Spleen (tissue), 11 donors: ENCODE data around the gene ZFAND4. TPM values are rescaled to one million over a fixed set of nuclear protein-coding genes. Genes with fewer than 3 reads are reported as not detected.

ENCODE experiments used
- DNase-seq: peaks from one replicate; pipeline ENCODE4 v3.0.0-alpha.2; 2020
- H3K27ac ChIP-seq, 8 donors: fragments of 200-600 bp; sonication (generic) in 7 of 8; 1 replicate in 4 of 8; 2 replicates in 4 of 8; pipeline versions ENCODE4 v1.5.0 to v1.8.0; 2016 to 2021; ENCODE audit warnings: inconsistent platforms in 4 of 8, mild to moderate bottlenecking in 4 of 8, moderate library complexity in 1 of 8
- H3K27me3 ChIP-seq, 7 donors: fragments of 200-600 bp; sonication (generic) in 6 of 7; replicated peaks in 1 of 7; 1 replicate in 4 of 7; 2 replicates in 3 of 7; pipeline versions ENCODE4 v1.5.0 to v1.8.0; 2016 to 2021; ENCODE audit warnings: inconsistent platforms in 3 of 7, mild to moderate bottlenecking in 1 of 7
- H3K36me3 ChIP-seq, 6 donors: fragments of 200-600 bp; sonication (generic) in 5 of 6; 1 replicate in 4 of 6; 2 replicates in 2 of 6; pipeline versions ENCODE4 v1.5.0 to v1.8.0; 2016 to 2021; ENCODE audit warnings: inconsistent platforms in 2 of 6
- H3K4me1 ChIP-seq, 6 donors: fragments of 200-600 bp; sonication (generic) in 5 of 6; 1 replicate in 3 of 6; 2 replicates in 3 of 6; pipeline versions ENCODE4 v1.5.0 to v1.8.0; 2016 to 2021; ENCODE audit warnings: inconsistent platforms in 3 of 6
- H3K4me3 ChIP-seq, 8 donors: fragments of 200-600 bp; sonication (generic) in 7 of 8; 1 replicate in 4 of 8; 2 replicates in 4 of 8; pipeline versions ENCODE4 v1.5.0 to v1.8.0; 2016 to 2021; ENCODE audit warnings: inconsistent platforms in 4 of 8, mild to moderate bottlenecking in 4 of 8, moderate library complexity in 2 of 8
- H3K9me3 ChIP-seq, 8 donors: fragments of 200-600 bp; sonication (generic) in 7 of 8; 1 replicate in 4 of 8; 2 replicates in 4 of 8; pipeline versions ENCODE4 v1.5.0 to v1.8.0; 2016 to 2021; ENCODE audit warnings: inconsistent platforms in 4 of 8
- POLR2A ChIP-seq, 3 donors: fragments of 450-650 bp; IDR thresholded peaks; one replicate each; pipeline ENCODE4 v1.5.1; 2017; ENCODE audit warnings: antibody characterized with exemption in 3 of 3, mild to moderate bottlenecking in 1 of 3
- POLR2AphosphoS5 ChIP-seq, 3 donors: sonication (generic); formaldehyde crosslinking; IDR thresholded peaks; one replicate each; pipeline ENCODE4 v1.5.1; 2017; ENCODE audit warnings: antibody characterized with exemption in 3 of 3
- WGBS, 5 donors: extraction: QIAGEN DNeasy Blood & Tissue Kit in 3 of 5; methylation state at CpG; one replicate each; pipeline versions ENCODE4 v1.1.5 to v1.1.7; 2013 to 2018; 5-methylcytosine and 5-hydroxymethylcytosine counted together
- intact Hi-C: fragments of 100-400 bp; cut with DNase I; formaldehyde crosslinking; loops from one replicate; pipeline ENCODE4 v1.15.0; 2023; ENCODE audit warnings: low total_unique reads
- polyA plus RNA-seq, 3 donors: library from polyadenylated mRNA; stranded (reverse); fragments of 200-250 nt; gene quantifications; one replicate each; pipeline ENCODE4 v1.2.1, GENCODE V29; 2013
- total RNA-seq, 7 donors: library from RNA; depleted of rRNA in 3 of 7; stranded (reverse); fragments of >200 nt in 3 of 7; fragmentation: NEBNext Ultra II Directional in 4 of 7; extraction: Animal tissue kit (Norgen Biotek cat#: 25700) in 4 of 7; gene quantifications; one replicate each; pipeline versions ENCODE4 v1.1.0 to v1.2.1, GENCODE V29; 2016 to 2021
- TF ChIP-seq, protein P1 (sequence below), 11 experiments: fragments of 200-600 bp in 7 of 11; fragments of 450-650 bp in 4 of 11; sonication (generic) in 4 of 11; IDR thresholded peaks in 8 of 11; conservative IDR thresholded peaks in 3 of 11; 1 replicate in 7 of 11; 2 replicates in 4 of 11; pipeline versions ENCODE4 v1.4.0 to v1.8.0; 2016 to 2021; ENCODE audit warnings: antibody characterized with exemption in 11 of 11, inconsistent platforms in 4 of 11, mild to moderate bottlenecking in 1 of 11
- donor health status: healthy with polysubstance abuse.
- donor health status: DM: no; HTN: no; CAD: no; lungs with moderate emphysema.
- donor health status: DM: no; HTN: no; CAD: no.
- donor health status: Bipolar disorder and iron deficiency.
- donor health status: healthy.
- donor health status: DM: no; HTN: no; CAD: no.
- donor health status: DM: yes; HTN: yes; CAD: no.

Gene ZFAND4
- total and polyA plus RNA-seq, 10 donors = 3.6 to 27.7 (median 18.4) TPM

DNA sequence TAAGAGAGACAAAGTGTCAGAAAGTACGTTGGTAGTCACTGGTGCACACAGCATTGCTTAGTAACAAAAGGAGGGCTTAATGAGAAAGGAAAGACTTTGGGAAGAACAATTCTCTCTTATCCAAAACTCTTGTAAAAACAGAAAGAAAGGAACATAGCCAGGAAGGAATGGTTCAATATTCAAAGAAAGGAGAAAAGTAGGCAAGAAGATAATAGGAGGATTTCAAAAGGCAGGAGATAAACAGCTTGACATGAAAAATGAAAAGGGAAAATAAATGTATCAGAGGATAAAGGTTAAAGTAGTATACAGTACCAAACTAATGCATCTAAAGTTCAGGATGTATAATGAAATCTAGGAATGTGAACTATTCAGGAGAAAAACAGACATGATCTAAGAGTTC is 20.1 kb downstream of the ZFAND4 start:
- peaks cover 0 to 15% (median 0%) of the 10 kb centered on the region in 6 donors for H3K4me1 ChIP-seq
- no peaks in the 10 kb centered on the region for H3K27me3 ChIP-seq
- H3K36me3 ChIP-seq = peaks cover 0 to 50% (median 18%) of the 10 kb centered on the region in 6 donors
- no peak for DNase-seq
- intact Hi-C loops = no loop called here
- no peak overlapping the region for H3K27ac ChIP-seq
- TF ChIP-seq POLR2A (IDR thresholded peaks at IDR 0.05) = no peak
- TF ChIP-seq POLR2AphosphoS5 (IDR thresholded peaks at IDR 0.05) = no peak
- TF ChIP-seq, protein P1, sequence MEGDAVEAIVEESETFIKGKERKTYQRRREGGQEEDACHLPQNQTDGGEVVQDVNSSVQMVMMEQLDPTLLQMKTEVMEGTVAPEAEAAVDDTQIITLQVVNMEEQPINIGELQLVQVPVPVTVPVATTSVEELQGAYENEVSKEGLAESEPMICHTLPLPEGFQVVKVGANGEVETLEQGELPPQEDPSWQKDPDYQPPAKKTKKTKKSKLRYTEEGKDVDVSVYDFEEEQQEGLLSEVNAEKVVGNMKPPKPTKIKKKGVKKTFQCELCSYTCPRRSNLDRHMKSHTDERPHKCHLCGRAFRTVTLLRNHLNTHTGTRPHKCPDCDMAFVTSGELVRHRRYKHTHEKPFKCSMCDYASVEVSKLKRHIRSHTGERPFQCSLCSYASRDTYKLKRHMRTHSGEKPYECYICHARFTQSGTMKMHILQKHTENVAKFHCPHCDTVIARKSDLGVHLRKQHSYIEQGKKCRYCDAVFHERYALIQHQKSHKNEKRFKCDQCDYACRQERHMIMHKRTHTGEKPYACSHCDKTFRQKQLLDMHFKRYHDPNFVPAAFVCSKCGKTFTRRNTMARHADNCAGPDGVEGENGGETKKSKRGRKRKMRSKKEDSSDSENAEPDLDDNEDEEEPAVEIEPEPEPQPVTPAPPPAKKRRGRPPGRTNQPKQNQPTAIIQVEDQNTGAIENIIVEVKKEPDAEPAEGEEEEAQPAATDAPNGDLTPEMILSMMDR (IDR thresholded peaks at IDR 0.05 in 8 of 11, conservative IDR thresholded peaks at IDR 0.05 in 3 of 11) = no peak
- WGBS, 5 donors = 83 to 93% (median 89%) methylated on average over 1 of the region's 1 CpG
- H3K4me3 ChIP-seq = no peak overlapping the region
- H3K9me3 ChIP-seq = peaks cover 0 to 6% (median 0%) of the 10 kb centered on the region in 8 donors

DNA sequence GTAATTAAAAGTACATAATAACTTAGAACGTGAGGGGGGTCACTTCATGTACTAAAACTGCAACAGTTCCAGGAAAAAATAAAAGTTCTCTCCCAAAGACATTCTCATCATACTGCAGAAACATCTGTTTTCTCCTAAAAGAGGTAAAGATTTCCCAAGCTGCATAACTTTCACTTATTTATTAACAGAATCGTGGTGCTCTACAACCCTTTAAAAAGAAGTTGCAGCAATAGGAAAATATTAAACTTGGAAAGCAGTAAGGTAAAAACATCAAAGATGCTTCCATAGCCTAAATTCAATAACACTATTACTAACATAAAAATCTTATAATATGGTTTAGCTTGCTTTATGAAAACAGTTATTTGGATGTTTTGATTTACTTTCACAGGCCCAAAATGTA is 23.3 kb downstream of the ZFAND4 start:
- H3K27me3 ChIP-seq = no peaks in the 10 kb centered on the region
- H3K4me3 ChIP-seq = no peak overlapping the region
- no peaks in the 10 kb centered on the region for H3K9me3 ChIP-seq
- no peak for DNase-seq
- peaks cover 0 to 15% (median 0%) of the 10 kb centered on the region in 6 donors for H3K4me1 ChIP-seq
- TF ChIP-seq, protein P1 (IDR thresholded peaks at IDR 0.05 in 8 of 11, conservative IDR thresholded peaks at IDR 0.05 in 3 of 11) = no peak
- no peak for TF ChIP-seq POLR2AphosphoS5 (IDR thresholded peaks at IDR 0.05)
- no peak for TF ChIP-seq POLR2A (IDR thresholded peaks at IDR 0.05)
- H3K27ac ChIP-seq = no peak overlapping the region
- intact Hi-C loops = no loop called here
- H3K36me3 ChIP-seq = peaks cover 0 to 73% (median 24%) of the 10 kb centered on the region in 6 donors
- WGBS, 5 donors = 89 to 95% (median 91%) methylated on average over 2 of the region's 2 CpGs

DNA sequence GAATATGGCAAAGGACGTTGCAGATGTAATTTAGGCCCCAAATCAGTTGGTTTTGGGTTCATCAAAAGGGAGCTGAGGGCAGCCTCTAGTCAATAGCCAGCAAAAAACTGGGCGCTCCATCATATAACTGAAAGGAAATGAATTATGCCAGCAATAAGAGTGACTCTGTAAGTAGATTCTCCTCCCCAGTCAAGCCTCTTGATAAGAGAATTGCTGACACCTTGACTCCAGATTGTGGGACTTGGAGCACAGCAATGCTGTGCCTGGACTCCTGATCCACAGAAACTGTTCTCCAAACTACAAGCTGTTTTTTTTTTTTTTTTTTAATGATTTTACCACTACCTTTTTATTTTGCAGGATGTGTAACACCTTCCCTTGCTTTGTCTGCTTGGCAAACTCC is 25.5 kb downstream of the ZFAND4 start:
- Histone ChIP-seq H3K9me3 (no peaks in the 10 kb centered on the region), H3K4me3 (no peak overlapping the region), H3K36me3 (peaks cover 0 to 81% (median 24%) of the 10 kb centered on the region in 6 donors), H3K27ac (no peak overlapping the region), H3K27me3 (no peaks in the 10 kb centered on the region), H3K4me1 (no peaks in the 10 kb centered on the region)
- intact Hi-C loops = no loop called here
- TF ChIP-seq POLR2AphosphoS5 (IDR thresholded peaks at IDR 0.05) (no peak), POLR2A (IDR thresholded peaks at IDR 0.05) (no peak)
- TF ChIP-seq, protein P1 (IDR thresholded peaks at IDR 0.05 in 8 of 11, conservative IDR thresholded peaks at IDR 0.05 in 3 of 11) = no peak
- WGBS, 5 donors = 92 to 100% (median 94%) methylated on average over 2 of the region's 2 CpGs
- DNase-seq = no peak

DNA sequence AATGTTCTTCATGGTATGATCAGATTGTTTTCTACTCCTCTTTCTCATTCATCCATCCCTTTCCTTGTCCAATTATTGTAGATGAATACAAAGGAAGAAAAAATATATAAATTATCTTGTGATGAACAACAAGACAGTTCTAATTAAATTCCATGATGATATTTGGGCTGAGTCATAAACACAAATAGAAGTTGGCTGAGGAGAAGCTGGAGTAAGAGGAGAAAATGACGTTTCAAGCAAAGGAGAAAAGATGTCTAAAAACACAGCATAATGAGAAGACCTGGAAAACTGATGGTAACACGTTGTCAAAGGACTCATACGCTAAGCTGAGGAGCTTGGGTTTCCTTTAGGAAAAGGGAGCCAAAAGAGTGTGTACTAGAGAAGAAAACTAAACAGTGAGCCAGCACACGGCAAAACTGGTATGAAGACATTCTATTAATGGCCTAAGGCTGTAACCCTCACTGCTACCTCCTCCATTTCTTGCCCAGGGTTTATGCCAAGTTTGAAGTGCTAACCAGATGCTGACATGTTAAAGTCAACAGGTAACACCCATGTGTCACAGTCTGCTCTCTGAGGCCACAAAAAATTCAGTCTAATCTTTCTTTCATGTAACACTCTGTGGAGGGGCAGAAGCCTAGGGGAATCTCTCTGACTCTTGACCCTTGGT is 26.1 kb downstream of the ZFAND4 start:
- Histone ChIP-seq H3K36me3 (peaks cover 0 to 82% (median 23%) of the 10 kb centered on the region in 6 donors), H3K4me3 (no peak overlapping the region), H3K27ac (no peak overlapping the region), H3K4me1 (no peaks in the 10 kb centered on the region), H3K27me3 (no peaks in the 10 kb centered on the region), H3K9me3 (no peaks in the 10 kb centered on the region)
- TF ChIP-seq POLR2A (IDR thresholded peaks at IDR 0.05) = no peak
- intact Hi-C loops = no loop called here
- no peak for DNase-seq
- 88 to 97% (median 93%) methylated on average over 4 of the region's 4 CpGs for WGBS, 5 donors
